ENCODE measurements around the gene NAT10. TPM values are rescaled to one million over a fixed set of nuclear protein-coding genes. Genes with fewer than 3 reads are reported as not detected.
"Not testable (repeated sequence)": the region's sequence is repeated elsewhere in the genome, so short reads cannot be mapped to it uniquely, and the experiment has no call there.

NAT10 gene
- total RNA-seq, 1 donor from 2014 or later, result 15.7 TPM

DNA sequence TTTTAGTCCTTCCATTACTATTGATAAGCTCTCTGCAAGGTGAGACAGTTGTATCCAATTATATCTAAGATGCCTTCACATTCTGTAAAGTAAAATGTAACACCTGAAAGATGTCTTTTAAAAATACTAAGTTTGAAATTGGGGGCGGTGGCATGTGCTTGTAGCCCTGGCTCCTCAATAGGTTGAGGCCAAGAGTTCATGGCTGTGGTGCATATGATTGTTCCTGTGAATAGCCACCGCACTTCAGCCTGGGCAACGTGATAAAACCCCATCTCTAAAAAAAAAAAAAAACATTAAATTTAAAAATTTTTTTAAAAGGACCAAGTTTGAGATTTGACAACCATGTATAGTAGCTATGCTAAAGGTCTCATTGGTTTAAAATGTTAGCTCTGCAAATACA is 33.4 kb upstream of the NAT10 start:
- no peak overlapping the region for H3K4me3 ChIP-seq (ENCODE audit: low read length in 3 of 3)
- H3K36me3 ChIP-seq (ENCODE audit: control insufficient read depth in 3 of 3, insufficient read depth in 3 of 3, low read length in 3 of 3), result peaks cover 13 to 34% (median 26%) of the 10 kb centered on the region in 3 donors
- no peak overlapping the region for H3K27ac ChIP-seq (ENCODE audit: low read depth, low read length)
- H3K9ac ChIP-seq (ENCODE audit: low read depth in 1 of 3, low read length in 3 of 3), result no peak overlapping the region
- no peaks in the 10 kb centered on the region for H3K27me3 ChIP-seq (ENCODE audit: control insufficient read depth in 3 of 3, insufficient read depth in 3 of 3, low read length in 3 of 3)
- H3K4me1 ChIP-seq (ENCODE audit: control insufficient read depth in 3 of 3, insufficient read depth in 3 of 3, low read length in 3 of 3), result peaks cover 0 to 8% (median 7%) of the 10 kb centered on the region in 3 donors
- H3K9me3 ChIP-seq (ENCODE audit: control insufficient read depth in 3 of 3, low read length in 3 of 3), result no peaks in the 10 kb centered on the region

DNA sequence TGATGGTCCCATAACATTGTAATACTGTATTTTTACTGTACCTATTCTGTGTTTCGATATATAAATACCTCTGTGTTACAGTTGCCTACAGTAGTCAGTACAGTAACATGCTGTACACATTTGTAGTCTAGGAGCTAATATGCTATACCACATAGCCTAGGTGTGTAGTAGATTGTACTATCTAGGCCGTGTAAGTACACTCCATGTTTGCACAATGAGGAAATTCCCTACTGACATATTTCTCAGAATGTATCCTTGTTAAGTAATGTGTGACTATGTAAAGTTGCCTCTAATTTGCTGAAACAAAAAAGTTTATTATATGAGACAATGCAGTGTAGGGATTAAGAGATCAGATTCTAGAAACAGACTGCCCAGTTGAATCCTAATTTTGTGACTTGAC is 32.6 kb upstream of the NAT10 start:
- Histone ChIP-seq H3K36me3 (ENCODE audit: control insufficient read depth in 3 of 3, insufficient read depth in 3 of 3, low read length in 3 of 3) (peaks cover 13 to 42% (median 32%) of the 10 kb centered on the region in 3 donors), H3K4me3 (ENCODE audit: low read length in 3 of 3) (no peak overlapping the region), H3K4me1 (ENCODE audit: control insufficient read depth in 3 of 3, insufficient read depth in 3 of 3, low read length in 3 of 3) (peaks cover 0 to 6% (median 6%) of the 10 kb centered on the region in 3 donors), H3K9me3 (ENCODE audit: control insufficient read depth in 3 of 3, low read length in 3 of 3) (no peaks in the 10 kb centered on the region), H3K27ac (ENCODE audit: low read depth, low read length) (no peak overlapping the region), H3K9ac (ENCODE audit: low read depth in 1 of 3, low read length in 3 of 3) (no peak overlapping the region), H3K27me3 (ENCODE audit: control insufficient read depth in 3 of 3, insufficient read depth in 3 of 3, low read length in 3 of 3) (no peaks in the 10 kb centered on the region)

DNA sequence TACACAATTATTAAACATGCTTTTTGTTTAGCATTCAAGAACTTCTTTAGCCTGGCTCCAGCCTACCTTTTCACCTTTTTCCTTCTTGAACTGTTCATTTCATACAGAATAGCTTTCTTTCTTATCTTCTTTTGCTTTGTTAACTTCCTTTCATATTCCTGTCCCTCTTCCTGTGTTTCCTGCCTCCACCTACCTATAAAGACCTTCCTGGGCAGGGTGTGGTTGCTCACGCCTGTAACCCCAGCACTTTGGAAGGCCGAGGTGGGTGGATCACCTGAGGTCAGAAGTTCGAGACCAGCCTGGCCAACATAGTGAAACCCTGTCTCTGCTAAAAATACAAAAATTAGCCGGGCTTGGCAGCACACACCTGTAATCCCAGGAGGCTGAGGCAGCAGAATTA is 31.0 kb upstream of the NAT10 start:
- H3K4me1 ChIP-seq (ENCODE audit: control insufficient read depth in 3 of 3, insufficient read depth in 3 of 3, low read length in 3 of 3), result no peaks in the 10 kb centered on the region
- no peak overlapping the region for H3K9ac ChIP-seq (ENCODE audit: low read depth in 1 of 3, low read length in 3 of 3)
- H3K36me3 ChIP-seq (ENCODE audit: control insufficient read depth in 3 of 3, insufficient read depth in 3 of 3, low read length in 3 of 3), result peaks cover 16 to 42% (median 38%) of the 10 kb centered on the region in 3 donors
- H3K27me3 ChIP-seq (ENCODE audit: control insufficient read depth in 3 of 3, insufficient read depth in 3 of 3, low read length in 3 of 3), result no peaks in the 10 kb centered on the region
- H3K9me3 ChIP-seq (ENCODE audit: control insufficient read depth in 3 of 3, low read length in 3 of 3), result no peaks in the 10 kb centered on the region
- no peak overlapping the region for H3K4me3 ChIP-seq (ENCODE audit: low read length in 3 of 3)
- no peak overlapping the region for H3K27ac ChIP-seq (ENCODE audit: low read depth, low read length)

- H3K4me1 ChIP-seq (ENCODE audit: control insufficient read depth in 3 of 3, insufficient read depth in 3 of 3, low read length in 3 of 3), result no peaks in the 10 kb centered on the region
- H3K4me3 ChIP-seq (ENCODE audit: low read length in 3 of 3), result no peak overlapping the region
- no peaks in the 10 kb centered on the region for H3K9me3 ChIP-seq (ENCODE audit: control insufficient read depth in 3 of 3, low read length in 3 of 3)
- H3K27me3 ChIP-seq (ENCODE audit: control insufficient read depth in 3 of 3, insufficient read depth in 3 of 3, low read length in 3 of 3), result no peaks in the 10 kb centered on the region
- H3K9ac ChIP-seq (ENCODE audit: low read depth in 1 of 3, low read length in 3 of 3), result no peak overlapping the region
- no peak overlapping the region for H3K27ac ChIP-seq (ENCODE audit: low read depth, low read length)
- H3K36me3 ChIP-seq (ENCODE audit: control insufficient read depth in 3 of 3, insufficient read depth in 3 of 3, low read length in 3 of 3), result peaks cover 17 to 45% (median 45%) of the 10 kb centered on the region in 3 donors
These were observed 30.1 kb upstream of the NAT10 start for GRCh38 chr11:34075178-34075820.

GRCh38 chr11:34080609-34081008 is 24.8 kb upstream of the NAT10 start:
- H3K27ac ChIP-seq (ENCODE audit: low read depth, low read length), result no peak overlapping the region
- no peak overlapping the region for H3K4me3 ChIP-seq (ENCODE audit: low read length in 3 of 3)
- H3K36me3 ChIP-seq (ENCODE audit: control insufficient read depth in 3 of 3, insufficient read depth in 3 of 3, low read length in 3 of 3), result peaks cover 17 to 65% (median 60%) of the 10 kb centered on the region in 3 donors
- no peak overlapping the region for H3K9ac ChIP-seq (ENCODE audit: low read depth in 1 of 3, low read length in 3 of 3)
- H3K27me3 ChIP-seq (ENCODE audit: control insufficient read depth in 3 of 3, insufficient read depth in 3 of 3, low read length in 3 of 3), result no peaks in the 10 kb centered on the region
- H3K9me3 ChIP-seq (ENCODE audit: control insufficient read depth in 3 of 3, low read length in 3 of 3), result no peaks in the 10 kb centered on the region
- peaks cover 0 to 3% (median 0%) of the 10 kb centered on the region in 3 donors for H3K4me1 ChIP-seq (ENCODE audit: control insufficient read depth in 3 of 3, insufficient read depth in 3 of 3, low read length in 3 of 3)

DNA sequence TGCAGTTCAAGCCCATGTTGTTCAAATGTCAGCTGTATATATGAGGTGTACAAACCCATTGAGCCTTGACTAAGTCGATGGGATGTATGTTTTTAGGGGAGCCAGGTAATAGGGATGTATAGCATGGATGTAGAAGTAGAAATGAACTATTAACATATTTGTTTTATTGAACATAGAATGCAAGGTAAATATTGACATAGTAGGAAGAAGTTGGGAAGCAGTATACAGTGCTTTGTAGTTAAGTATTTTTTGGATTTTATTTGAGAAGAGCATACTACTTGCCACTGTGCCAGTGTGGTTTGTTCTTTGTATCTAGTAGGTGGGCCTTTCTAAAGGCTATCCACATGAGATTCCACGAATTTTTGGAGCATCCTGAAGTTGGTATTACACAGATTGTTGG is 20.8 kb upstream of the NAT10 start:
- Histone ChIP-seq H3K9ac (ENCODE audit: low read depth in 1 of 3, low read length in 3 of 3) (no peak overlapping the region), H3K4me1 (ENCODE audit: control insufficient read depth in 3 of 3, insufficient read depth in 3 of 3, low read length in 3 of 3) (peaks cover 0 to 3% (median 0%) of the 10 kb centered on the region in 3 donors), H3K36me3 (ENCODE audit: control insufficient read depth in 3 of 3, insufficient read depth in 3 of 3, low read length in 3 of 3) (peaks cover 22 to 64% (median 63%) of the 10 kb centered on the region in 3 donors), H3K4me3 (ENCODE audit: low read length in 3 of 3) (no peak overlapping the region), H3K27me3 (ENCODE audit: control insufficient read depth in 3 of 3, insufficient read depth in 3 of 3, low read length in 3 of 3) (no peaks in the 10 kb centered on the region), H3K27ac (ENCODE audit: low read depth, low read length) (no peak overlapping the region), H3K9me3 (ENCODE audit: control insufficient read depth in 3 of 3, low read length in 3 of 3) (no peaks in the 10 kb centered on the region)

GRCh38 chr11:34086554-34087283 is 18.7 kb upstream of the NAT10 start:
- Histone ChIP-seq H3K27me3 (ENCODE audit: control insufficient read depth in 3 of 3, insufficient read depth in 3 of 3, low read length in 3 of 3) (no peaks in the 10 kb centered on the region), H3K36me3 (ENCODE audit: control insufficient read depth in 3 of 3, insufficient read depth in 3 of 3, low read length in 3 of 3) (peaks cover 30 to 71% (median 66%) of the 10 kb centered on the region in 3 donors), H3K9ac (ENCODE audit: low read depth in 1 of 3, low read length in 3 of 3) (no peak overlapping the region), H3K4me1 (ENCODE audit: control insufficient read depth in 3 of 3, insufficient read depth in 3 of 3, low read length in 3 of 3) (peaks cover 0 to 3% (median 0%) of the 10 kb centered on the region in 3 donors), H3K4me3 (ENCODE audit: low read length in 3 of 3) (no peak overlapping the region), H3K9me3 (ENCODE audit: control insufficient read depth in 3 of 3, low read length in 3 of 3) (no peaks in the 10 kb centered on the region), H3K27ac (ENCODE audit: low read depth, low read length) (no peak overlapping the region)

DNA sequence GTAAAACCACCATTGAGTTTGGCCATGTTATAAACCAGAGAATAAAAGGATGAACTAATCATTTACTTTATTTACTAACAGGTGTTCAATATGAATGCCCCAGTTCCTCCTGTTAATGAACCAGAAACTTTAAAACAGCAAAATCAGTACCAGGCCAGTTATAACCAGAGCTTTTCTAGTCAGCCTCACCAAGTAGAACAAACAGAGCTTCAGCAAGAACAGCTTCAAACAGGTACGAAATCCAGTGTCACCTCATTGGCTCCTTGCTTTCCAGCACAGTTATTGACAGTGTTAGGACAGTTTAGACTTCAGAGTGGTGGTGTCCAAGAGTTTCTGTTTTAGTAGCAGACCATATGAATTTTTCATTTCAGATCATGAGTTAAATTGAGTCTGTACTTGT is 13.6 kb upstream of the NAT10 start:
- no peaks in the 10 kb centered on the region for H3K4me1 ChIP-seq (ENCODE audit: control insufficient read depth in 3 of 3, insufficient read depth in 3 of 3, low read length in 3 of 3)
- H3K27me3 ChIP-seq (ENCODE audit: control insufficient read depth in 3 of 3, insufficient read depth in 3 of 3, low read length in 3 of 3), result no peaks in the 10 kb centered on the region
- no peak overlapping the region for H3K9ac ChIP-seq (ENCODE audit: low read depth in 1 of 3, low read length in 3 of 3)
- H3K4me3 ChIP-seq (ENCODE audit: low read length in 3 of 3), result no peak overlapping the region
- H3K9me3 ChIP-seq (ENCODE audit: control insufficient read depth in 3 of 3, low read length in 3 of 3), result no peaks in the 10 kb centered on the region
- H3K27ac ChIP-seq (ENCODE audit: low read depth, low read length), result no peak overlapping the region
- peaks cover 33 to 72% (median 62%) of the 10 kb centered on the region in 3 donors for H3K36me3 ChIP-seq (ENCODE audit: control insufficient read depth in 3 of 3, insufficient read depth in 3 of 3, low read length in 3 of 3)

DNA sequence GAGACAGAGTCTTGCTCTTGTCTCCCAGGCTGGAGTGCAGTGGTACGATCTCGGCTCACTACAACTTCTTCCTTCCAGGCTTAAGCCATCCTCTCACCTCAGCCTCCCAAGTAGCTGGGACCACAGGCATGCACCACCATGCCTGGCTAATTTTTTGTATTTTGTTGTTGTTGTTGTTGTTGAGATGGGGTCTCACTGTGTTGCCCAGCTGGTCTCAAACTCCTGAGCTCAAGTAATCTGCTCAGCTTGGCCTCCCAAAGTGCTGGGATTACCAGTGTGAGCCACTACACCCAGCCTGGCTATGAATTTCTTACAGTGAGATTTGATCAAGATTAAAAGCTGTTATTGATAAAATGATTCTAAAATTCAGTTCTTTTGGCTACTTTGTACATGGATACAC is 10.5 kb upstream of the NAT10 start:
- H3K9ac ChIP-seq (ENCODE audit: low read depth in 1 of 3, low read length in 3 of 3); H3K27me3 ChIP-seq (ENCODE audit: control insufficient read depth in 3 of 3, insufficient read depth in 3 of 3, low read length in 3 of 3); H3K4me3 ChIP-seq (ENCODE audit: low read length in 3 of 3); H3K9me3 ChIP-seq (ENCODE audit: control insufficient read depth in 3 of 3, low read length in 3 of 3); H3K27ac ChIP-seq (ENCODE audit: low read depth, low read length); H3K4me1 ChIP-seq (ENCODE audit: control insufficient read depth in 3 of 3, insufficient read depth in 3 of 3, low read length in 3 of 3): not testable (repeated sequence)
- peaks cover 50 to 84% (median 78%) of the 10 kb centered on the region in 3 donors for H3K36me3 ChIP-seq (ENCODE audit: control insufficient read depth in 3 of 3, insufficient read depth in 3 of 3, low read length in 3 of 3)

DNA sequence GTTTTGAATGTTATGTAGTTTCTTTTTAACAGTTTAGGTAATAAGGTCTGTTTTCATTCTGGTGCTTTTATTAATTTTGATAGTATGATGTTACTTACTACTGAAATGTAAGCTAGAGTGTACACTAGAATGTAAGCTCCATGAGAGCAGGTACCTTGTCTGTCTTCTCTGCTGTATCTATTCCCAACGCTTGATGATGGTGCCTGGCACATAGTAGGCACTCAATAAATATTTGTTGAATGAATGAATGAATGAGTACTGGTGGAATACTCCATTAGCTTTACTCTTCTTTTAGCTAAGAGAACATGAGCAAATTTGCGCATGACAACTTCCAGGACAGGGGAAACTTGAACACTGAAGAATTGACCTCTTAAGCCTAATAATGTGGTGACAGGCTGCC is 6.6 kb upstream of the NAT10 start:
- Histone ChIP-seq H3K36me3 (ENCODE audit: control insufficient read depth in 3 of 3, insufficient read depth in 3 of 3, low read length in 3 of 3) (peaks cover 35 to 56% (median 53%) of the 10 kb centered on the region in 3 donors), H3K4me1 (ENCODE audit: control insufficient read depth in 3 of 3, insufficient read depth in 3 of 3, low read length in 3 of 3) (no peaks in the 10 kb centered on the region), H3K27ac (ENCODE audit: low read depth, low read length) (no peak overlapping the region)

More for the DNA sequence above, 6.6 kb upstream of the NAT10 start:
- Histone ChIP-seq H3K4me3 (ENCODE audit: low read length in 3 of 3) (no peak overlapping the region), H3K27me3 (ENCODE audit: control insufficient read depth in 3 of 3, insufficient read depth in 3 of 3, low read length in 3 of 3) (no peaks in the 10 kb centered on the region), H3K9me3 (ENCODE audit: control insufficient read depth in 3 of 3, low read length in 3 of 3) (no peaks in the 10 kb centered on the region), H3K9ac (ENCODE audit: low read depth in 1 of 3, low read length in 3 of 3) (no peak overlapping the region)
